Pons (tissue), 1 donor: Measurements from ENCODE around the gene AGGF1.
"Not testable (repeated sequence)": the region's sequence is repeated elsewhere in the genome, so short reads cannot be mapped to it uniquely, and the experiment has no call there.

Experiments used
- DNase-seq: peaks from one replicate; pipeline ENCODE4 v3.0.0-alpha.2; 2016; ENCODE audit warnings: low spot score

The AGGF1 gene, protein sequence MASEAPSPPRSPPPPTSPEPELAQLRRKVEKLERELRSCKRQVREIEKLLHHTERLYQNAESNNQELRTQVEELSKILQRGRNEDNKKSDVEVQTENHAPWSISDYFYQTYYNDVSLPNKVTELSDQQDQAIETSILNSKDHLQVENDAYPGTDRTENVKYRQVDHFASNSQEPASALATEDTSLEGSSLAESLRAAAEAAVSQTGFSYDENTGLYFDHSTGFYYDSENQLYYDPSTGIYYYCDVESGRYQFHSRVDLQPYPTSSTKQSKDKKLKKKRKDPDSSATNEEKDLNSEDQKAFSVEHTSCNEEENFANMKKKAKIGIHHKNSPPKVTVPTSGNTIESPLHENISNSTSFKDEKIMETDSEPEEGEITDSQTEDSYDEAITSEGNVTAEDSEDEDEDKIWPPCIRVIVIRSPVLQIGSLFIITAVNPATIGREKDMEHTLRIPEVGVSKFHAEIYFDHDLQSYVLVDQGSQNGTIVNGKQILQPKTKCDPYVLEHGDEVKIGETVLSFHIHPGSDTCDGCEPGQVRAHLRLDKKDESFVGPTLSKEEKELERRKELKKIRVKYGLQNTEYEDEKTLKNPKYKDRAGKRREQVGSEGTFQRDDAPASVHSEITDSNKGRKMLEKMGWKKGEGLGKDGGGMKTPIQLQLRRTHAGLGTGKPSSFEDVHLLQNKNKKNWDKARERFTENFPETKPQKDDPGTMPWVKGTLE

DNA sequence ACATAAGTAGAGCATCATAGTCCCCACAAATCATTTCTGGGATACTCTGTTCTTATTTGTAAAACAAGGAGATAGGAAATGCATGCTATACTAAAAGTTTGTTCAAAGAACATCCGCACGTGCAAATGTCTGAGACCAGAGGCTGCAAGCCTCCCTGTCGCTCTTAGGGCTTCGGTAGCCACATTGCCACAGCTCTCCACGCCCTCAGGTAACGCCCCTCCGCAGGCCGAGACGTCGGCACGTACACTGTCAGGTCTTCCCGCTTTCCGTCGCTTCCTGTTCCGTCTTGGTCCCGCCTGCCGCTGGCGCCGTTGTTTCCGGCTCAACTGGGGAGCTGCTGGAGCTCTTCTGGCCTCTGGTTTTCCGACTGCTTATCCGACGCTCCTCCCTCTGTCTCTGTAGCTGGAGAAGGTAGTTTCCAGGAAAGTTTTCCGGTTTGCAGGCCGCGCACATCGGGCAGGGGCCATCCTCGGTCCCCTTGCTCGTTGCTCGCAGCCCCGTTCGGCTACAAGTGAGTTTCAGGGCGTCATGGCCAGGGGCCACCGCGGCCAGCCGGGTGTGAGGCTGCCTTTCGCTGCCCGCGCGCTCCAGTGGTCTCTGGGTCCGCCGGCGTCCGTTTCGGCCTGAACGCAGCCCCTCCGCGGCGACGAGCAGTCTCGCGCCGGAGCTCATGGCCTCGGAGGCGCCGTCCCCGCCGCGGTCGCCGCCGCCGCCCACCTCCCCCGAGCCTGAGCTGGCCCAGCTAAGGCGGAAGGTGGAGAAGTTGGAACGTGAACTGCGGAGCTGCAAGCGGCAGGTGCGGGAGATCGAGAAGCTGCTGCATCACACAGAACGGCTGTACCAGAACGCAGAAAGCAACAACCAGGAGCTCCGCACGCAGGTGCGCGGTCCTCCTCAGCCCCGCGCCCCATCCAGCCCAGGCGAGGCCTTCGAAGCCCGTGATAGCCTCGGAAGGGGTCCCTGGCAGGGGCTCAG lies at the start of gene AGGF1:
AGGF1 (plus strand) TSS at position 308 of the 975 bp plus-strand sequence; CDS start at position 671, 363 bp downstream.
- peak; percentile 94 for DNase-seq

DNA sequence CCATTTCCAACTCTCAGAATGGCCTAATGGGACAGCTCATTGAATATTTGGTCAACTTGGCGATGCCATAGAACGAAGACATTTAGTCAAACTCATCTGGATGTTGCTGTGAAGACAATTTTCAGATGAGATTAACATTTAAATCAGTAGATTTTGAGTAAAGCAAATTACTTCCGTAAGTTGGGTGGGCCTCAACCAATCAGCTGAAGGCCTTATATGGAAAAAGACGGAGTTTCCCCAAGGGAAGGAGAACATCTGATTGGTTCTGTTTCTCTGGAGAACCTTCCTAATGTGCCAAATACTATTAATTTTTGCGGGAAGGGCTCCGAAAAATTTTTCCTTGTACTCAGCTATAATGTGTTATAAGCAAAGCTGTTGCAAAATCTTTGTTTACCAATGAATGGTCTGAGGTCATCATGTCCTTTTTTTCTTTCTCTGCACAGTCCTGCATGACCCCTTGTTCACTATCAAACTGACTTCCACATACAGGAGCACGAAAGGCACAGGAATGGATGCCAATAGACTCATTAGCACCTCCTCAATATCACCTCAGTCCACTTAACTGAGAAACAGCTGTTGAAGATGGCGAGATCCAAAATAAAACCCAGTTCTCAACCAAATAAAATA lies 49.6 kb upstream of the AGGF1 start:
- DNase-seq, result no peak

DNA sequence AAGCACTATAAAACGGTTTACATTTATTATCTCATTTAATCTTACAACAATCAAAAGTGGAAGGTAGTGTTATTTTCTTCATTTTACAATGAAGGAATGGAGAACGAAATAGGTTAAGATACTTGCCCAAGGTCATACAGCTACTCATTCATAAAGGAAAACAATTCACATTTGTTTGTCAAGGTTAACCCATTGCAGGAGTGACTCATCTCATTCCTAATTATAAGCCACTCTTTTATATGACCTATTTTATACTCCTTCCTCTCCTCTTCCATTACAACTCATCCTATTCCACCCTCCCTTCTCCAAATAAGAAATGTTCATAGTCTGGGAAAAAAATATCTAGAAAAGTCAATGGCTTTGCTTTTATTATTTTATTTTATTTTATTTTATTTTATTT lies 47.8 kb upstream of the AGGF1 start:
- no peak for DNase-seq

DNA sequence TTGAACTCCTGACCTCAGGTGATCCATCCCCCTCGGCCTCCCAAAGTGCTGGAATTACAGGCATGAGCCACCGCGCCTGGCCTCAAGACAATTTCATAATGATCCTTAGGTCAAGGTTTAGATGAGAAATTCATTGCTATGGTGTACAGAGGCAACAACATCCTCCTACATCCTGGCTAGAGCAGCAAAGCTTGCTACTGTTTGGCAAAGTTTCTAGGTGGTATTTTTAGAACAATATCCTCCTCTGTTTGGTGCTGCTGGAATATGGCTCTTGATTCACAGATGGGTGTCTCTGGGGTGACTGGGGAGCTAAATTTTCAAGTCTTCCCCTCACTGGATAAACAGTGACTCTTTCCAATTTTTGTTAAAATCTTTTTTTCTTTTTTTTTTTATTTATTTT lies 46.7 kb upstream of the AGGF1 start:
- peak; percentile 89 for DNase-seq

DNA sequence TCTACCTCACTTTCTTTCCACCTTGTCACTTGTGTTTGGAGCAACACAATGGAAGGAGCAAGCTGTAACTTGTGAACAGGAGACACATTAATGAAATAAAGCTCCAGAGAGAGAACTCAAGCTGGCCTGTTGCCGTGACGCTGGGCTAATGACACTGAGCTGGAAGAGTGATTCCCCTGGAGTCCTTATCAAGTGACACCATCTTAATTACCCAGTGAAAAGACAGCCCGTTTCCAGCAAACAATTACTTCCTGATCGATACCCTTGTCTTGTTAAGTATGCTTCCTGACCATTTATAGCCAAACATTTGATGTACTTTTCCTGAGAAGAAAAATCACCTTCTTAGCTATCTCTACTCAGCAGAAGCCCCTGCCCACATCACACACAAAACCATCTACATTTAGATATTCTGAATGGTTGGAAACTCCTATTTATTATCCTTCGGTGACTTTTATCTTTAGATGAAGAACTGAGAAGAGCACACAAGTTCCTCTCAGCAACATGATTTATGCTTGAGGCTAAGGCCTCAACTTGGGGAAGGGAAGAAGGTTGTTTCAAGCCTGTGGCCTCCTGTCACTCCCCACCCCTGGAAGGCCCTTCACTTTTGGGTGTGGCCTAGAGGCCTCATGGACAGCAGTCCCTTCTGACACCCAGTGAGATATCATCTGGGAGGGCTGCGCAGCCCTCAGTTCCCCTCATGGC lies 43.2 kb upstream of the AGGF1 start:
- DNase-seq, result no peak

DNA sequence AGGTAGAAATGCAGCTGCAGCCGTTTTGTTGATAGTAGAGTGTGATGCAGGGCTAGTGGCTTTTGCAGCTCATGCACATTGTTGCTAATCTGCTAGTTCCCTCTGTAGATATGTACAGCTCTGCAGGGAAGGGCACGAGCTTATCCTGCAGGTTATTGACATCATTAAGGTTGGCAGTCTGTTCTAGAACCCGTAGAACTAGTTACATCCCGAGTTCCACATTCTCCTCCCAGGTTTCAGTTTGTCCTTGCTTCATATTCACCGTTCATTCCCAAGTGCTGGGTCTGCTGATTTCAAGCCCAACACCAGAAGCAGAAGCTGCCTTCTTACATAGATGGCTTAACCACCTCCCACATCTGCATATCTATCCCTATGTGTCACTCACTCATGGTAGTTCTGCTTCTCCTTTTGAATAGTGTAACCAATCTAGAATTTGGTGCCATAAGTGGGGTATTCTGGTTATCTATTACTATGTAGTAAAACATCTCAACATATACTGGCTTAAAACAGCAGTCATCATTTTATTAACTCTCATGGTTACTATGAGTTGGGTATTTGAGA lies 39.2 kb upstream of the AGGF1 start:
- no peak for DNase-seq

DNA sequence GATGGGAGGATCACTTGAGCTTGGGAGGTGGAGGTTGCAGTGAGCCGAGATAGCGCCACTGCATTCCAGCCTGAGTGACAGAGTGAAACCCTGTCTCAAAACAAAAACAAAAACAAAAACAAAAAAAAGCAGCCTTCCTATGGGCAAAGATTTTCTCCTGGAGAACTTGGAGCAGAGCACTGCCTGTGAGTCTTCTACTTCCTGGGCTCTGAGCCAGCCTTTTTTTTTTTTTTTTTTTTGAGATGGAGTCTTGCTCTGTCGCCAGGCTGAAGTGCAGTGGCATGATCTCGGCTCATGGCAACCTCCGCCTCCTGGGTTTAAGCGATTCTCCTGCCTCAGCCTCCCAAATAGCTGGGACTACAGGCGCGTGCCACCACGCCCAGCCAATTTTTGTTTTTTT lies 36.8 kb upstream of the AGGF1 start:
- DNase-seq, result not testable (repeated sequence)

DNA sequence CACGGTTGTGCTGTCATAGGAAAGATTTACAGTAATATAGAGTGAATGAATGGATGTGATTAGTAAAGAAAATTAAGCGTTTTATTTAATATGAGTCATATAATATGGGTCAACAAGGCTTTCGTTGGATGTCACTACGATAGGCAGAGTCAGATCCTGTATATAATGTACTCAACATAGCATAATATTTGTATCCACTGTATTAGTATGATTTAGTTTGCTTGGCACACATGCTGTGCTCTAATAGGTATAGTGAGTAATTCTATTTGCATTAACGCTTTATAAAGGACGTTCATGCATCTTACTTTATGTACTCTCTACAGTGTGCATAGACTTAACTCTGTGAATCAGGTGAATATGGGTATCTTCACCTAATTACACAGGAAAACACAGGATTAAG lies 35.9 kb upstream of the AGGF1 start:
- no peak for DNase-seq

DNA sequence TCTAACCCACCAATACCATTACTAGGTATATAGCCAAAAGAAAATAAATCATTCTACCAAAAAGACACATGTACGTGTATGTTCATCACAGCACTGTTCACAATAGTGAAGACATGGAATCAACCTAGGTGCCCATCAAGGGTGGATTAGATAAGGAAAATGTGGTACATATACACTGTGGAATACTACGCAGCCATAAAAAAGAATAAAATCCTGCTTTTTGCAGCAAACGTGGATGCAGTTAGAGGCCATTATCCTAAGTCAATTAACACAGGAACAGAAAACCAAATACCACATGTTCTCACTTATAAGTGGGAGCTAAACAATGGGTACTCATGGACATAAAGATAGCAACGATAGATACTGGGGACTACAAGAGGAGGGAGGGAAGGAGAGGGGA lies 32.0 kb upstream of the AGGF1 start:
- DNase-seq, result not testable (repeated sequence)

DNA sequence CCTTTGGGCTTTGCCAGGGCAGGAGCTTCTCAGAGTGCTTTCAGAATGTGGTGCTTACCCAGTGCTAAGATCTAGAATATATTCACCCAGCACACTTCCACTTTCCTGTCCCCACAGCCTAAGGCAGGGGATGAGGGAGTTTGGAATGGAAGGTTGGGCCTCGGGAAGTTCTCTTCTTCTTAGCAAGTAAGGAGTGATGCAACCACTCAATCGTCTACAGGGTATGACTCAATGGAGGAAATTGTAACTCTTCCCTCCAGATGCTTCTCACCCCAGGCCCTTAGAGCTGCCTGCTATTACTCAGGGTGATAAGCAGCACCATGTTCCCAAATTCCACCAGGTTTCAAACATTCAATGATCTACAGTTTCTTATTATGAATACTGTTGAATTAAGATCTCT lies 30.8 kb upstream of the AGGF1 start:
- no peak for DNase-seq

DNA sequence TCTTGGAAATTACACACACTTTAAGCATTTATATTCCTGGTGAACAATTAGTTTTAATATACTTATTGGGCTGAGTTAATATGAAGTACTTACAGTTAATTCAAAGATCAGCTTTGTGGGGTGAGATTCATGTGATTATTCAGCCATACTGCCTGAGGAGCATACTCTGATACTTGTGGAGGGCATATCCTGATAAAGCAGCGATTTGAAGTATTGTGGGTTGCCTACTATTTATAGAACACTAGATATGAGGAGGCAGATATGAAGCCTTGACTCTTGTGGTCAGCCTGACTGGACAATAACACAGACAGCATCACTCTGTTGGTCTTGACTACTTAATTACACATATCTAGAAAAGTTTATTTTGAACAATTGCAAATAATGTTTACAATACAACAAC lies 27.0 kb upstream of the AGGF1 start:
- no peak for DNase-seq

DNA sequence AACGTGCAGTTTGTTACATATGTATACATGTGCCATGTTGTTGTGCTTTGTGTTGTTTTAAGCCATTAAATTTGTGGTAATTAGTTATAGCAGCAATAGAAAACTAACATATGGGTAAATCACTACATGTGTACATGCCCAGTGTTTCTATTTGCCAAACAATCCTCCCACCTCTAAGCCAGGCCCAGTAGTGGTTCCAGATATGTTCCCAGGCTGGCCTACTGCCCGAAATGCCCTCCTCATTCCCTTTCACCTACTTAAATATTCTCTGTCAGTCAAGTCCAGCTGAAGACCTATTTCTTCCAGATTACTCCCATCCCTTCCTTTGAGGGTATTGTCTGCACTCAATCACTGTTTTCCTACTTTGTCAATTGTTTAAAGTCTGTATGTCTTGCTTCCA lies 24.1 kb upstream of the AGGF1 start:
- DNase-seq, result no peak

DNA sequence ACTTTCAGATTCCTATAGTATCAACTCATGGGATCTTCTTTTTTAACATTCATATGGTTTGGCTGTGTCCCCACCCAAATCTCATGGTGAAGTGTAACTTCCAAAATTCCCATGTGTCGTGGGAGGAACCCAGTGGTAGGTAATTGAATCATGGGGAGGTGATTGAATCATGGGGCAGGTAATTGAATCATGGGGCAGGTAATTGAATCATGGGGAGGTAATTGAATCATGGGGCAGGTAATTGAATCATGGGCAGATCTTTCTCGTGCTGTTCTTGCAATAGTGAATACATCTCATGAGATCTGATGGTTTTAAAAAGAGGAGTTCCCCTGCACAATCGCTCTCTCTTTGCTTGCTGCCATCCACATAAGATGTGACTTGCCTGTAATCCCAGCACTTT lies 21.8 kb upstream of the AGGF1 start:
- DNase-seq, result no peak

DNA sequence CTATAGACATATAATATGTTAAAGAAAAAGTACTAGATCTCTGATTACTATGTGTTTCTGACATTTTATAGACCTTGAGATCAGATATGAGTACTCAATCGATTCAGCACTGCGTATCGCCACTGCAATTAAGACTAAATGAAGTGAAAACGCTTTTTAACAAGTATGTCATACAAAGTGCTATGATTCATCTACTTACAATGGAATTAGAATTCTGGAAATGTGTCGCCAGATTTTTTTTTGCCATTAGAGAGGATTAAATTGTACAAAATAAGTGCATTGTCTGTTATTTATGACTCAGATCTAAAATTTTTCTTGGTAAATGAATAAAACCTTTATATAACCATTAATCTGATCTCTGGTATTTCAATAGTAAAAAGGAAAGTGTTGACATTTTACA lies 20.0 kb upstream of the AGGF1 start:
- no peak for DNase-seq

DNA sequence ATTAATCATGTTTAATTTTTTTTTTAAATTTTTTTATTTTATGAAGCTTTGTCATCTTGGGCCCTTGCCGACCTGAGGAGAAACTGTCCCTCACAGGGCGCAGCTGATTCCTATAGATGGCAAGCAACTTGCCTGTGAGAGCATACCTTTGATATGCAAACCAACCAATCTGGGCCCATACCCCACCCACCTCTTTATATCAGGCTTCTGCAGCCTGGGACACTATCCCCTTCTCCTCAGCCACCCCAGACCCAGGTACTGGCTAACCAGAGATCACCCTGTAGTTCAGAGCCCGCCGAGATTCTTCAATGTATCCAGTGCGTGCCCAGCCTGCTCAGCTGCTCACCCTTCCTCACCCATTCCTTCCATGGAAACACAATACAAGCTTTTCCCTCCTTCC lies 18.7 kb upstream of the AGGF1 start:
- DNase-seq, result no peak

DNA sequence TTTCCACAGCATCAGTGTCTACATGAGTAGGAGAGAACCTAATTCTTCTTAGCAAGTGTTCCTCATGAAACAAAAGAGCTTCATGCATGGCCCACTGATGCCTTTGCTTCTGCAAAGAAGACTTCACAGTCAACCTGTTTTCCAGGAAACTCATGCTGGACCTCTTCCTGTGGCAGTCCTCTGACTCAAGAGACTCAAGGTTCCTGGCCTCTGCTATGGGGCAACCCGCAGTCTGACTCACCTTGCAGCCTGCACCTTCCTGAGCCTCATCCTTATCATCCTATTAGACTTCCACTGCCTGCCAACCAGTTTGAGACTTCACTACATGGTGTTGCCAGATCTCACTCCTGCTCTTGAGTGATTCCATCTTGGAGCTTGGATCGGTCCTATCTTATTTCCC lies 17.6 kb upstream of the AGGF1 start:
- DNase-seq, result no peak

DNA sequence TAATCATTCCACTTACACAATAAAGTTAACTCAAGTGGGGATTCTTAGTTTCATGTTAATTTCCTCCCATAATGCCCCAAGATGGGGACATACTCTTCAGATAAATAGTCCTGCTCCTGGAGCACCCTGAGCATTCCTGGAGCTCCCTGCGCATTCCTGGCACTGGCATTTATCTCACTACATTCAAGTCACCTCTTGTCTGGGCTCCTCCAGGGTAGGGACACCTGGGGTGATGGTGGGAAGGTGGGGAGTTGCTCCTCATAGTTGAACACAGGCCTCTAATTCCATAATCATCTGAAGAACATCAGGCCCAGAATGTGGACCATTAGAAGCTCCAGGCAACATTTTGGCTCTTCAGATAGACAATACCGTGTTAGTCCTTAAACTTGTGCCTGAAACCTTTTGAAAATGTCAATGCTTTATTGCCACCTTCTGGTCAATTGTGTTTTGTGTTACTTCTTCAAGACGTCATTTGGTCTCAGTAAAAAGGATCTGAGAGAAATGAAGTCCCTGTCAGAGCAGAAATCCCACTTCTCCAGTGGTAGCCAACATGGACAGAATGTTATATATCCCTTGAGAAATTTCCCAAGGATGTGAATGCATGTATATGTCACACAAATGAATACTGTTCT lies 14.2 kb upstream of the AGGF1 start:
- peak; percentile 93 for DNase-seq

DNA sequence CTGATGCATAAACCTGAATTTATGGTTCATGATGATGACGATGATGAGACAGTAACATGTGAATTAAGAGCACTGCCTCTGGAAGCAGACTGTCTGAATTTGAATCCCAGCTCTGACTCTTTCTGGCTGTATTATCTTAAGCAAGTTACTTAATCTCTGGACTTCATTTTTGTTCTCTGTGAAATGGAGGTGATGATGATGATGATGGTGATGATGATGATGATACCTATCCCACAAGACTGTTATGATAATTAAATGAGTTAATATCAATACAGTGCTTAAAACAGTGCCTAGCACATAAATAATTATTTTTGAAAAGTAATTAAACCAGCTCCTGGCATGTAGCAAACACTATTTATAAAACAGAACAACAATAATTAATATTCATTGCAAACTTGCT lies 13.2 kb upstream of the AGGF1 start:
- no peak for DNase-seq

DNA sequence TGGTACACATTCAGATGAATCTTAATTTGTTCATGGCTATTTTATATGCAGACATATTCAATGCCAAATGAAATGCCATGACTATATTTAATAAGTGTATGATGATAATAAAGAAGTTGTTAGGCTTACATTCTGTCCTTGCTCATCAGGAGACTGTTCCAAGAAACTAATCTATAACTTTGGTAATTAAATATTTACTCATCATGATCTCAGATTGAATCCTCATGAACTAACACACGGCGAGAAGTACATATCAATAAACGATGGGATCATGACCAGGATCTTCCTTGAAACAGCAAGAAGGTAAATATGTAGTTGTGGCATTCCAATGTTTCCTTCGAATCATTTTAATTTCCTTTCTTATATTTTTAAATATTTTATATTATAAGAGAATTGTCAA lies 12.5 kb upstream of the AGGF1 start:
- DNase-seq, result no peak
